ENCODE measurements around the gene SET.

DNA sequence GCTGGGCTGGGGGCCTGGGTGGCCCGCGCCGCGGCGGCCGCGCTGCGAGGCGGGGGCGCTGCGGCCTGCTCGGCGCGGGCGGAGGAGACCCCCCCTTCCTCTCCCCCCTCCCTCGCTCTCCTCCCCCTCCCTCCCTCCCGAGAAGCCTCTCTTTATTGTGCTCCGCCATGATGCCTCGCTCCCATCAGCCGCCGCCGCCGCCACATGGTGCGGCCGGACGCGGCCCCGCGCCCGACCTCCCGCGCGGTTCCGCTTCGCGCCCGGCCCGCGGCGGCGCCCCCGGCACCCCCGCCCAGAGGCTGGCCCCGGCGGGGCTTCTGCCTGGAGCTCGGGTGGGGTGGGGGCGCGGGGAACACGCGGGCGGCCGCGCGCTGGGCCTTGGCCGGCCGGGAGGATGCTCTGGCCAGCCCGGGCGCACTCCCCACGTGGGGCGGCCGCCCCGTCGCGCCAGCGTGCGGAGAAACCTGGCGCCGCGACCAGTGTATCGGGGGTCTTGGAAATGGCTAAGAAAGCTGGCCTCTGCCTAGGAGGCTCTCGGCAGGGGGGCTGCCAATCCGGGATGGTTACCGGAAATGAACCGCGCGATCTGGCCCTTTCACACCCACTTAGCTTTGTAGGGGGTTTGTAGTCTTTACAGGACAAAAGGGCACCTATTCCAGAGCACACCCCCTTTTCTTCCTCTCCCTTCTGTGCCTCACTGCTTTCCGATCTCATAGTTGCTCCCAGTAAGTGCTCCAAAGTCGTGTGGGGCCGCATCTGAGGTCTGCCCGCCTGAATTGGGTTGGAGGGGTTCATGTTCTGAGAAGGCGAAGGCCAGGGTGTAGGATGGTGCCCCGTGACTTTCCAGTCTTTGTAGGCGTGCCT, 1.0 kb downstream of the SET start:
- no peak for TF ChIP-seq CTCF (IDR thresholded peaks at IDR 0.05)
- no peak for TF ChIP-seq POLR2AphosphoS5 (IDR thresholded peaks at IDR 0.05)
- TF ChIP-seq POLR2A (IDR thresholded peaks at IDR 0.05): no peak
